ENCODE measurements around the gene SNTG2.
"Not testable (repeated sequence)": the region's sequence is repeated elsewhere in the genome, so short reads cannot be mapped to it uniquely, and the experiment has no call there.

- TF ChIP-seq ZBTB7B (CRISPR knock-in tag; IDR thresholded peaks at IDR 0.05); ZBTB8A (CRISPR knock-in tag; IDR thresholded peaks at IDR 0.05; ENCODE audit: borderline replicate concordance, low read depth); HOXD1 (CRISPR knock-in tag; IDR thresholded peaks at IDR 0.05); TFAP4 (IDR thresholded peaks at IDR 0.05; ENCODE audit: borderline replicate concordance, low read depth); SETDB1 (CRISPR knock-in tag; IDR thresholded peaks at IDR 0.05; ENCODE audit: borderline replicate concordance); PHB2 (IDR thresholded peaks at IDR 0.05; ENCODE audit: partially characterized antibody): not testable (repeated sequence)
These were observed 439.5 kb downstream of the SNTG2 start for GRCh38 chr2:1390118-1390517.
